Right lobe of liver (tissue), 4 donors: Measurements from ENCODE around the gene ALKBH3.

Experiments used
- POLR2A ChIP-seq: fragments of 450-650 bp; IDR thresholded peaks from one replicate; pipeline ENCODE4 v1.6.1; 2017; ENCODE audit warnings: antibody characterized with exemption, mild to moderate bottlenecking
- TF ChIP-seq, protein P1 (sequence below), 4 donors: fragments of 200-600 bp in 3 of 4; fragments of 450-650 bp in 1 of 4; IDR thresholded peaks; one replicate each; pipeline versions ENCODE4 v1.5.1 to v1.8.0; 2016 to 2022; ENCODE audit warnings: antibody characterized with exemption in 4 of 4, mild to moderate bottlenecking in 2 of 4
- donor health status: DM: no; HTN: no; CAD: no.
- donor health status: DM: no; HTN: no; CAD: no.
- donor health status: DM: no; HTN: yes; CAD: no.

DNA sequence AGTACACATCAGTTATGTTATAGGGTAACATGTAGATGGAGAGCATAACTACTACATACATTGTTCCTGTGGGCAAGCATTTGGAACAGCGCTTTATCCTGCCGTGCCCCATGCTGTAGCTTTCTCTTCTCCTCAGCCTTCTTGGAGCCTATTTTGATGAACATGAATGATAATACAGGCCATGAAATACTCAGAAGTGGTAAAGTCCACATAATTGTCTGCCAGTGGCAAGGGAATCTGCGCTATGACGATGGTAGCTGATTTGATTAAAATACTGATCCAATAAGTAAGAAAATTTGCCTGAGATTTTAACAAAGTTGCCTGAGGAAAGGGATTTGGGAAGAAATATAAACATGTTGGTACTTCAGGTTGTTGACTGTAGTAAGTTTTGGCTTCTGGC is 23.3 kb downstream of the ALKBH3 start:
- TF ChIP-seq, protein P1, sequence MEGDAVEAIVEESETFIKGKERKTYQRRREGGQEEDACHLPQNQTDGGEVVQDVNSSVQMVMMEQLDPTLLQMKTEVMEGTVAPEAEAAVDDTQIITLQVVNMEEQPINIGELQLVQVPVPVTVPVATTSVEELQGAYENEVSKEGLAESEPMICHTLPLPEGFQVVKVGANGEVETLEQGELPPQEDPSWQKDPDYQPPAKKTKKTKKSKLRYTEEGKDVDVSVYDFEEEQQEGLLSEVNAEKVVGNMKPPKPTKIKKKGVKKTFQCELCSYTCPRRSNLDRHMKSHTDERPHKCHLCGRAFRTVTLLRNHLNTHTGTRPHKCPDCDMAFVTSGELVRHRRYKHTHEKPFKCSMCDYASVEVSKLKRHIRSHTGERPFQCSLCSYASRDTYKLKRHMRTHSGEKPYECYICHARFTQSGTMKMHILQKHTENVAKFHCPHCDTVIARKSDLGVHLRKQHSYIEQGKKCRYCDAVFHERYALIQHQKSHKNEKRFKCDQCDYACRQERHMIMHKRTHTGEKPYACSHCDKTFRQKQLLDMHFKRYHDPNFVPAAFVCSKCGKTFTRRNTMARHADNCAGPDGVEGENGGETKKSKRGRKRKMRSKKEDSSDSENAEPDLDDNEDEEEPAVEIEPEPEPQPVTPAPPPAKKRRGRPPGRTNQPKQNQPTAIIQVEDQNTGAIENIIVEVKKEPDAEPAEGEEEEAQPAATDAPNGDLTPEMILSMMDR (IDR thresholded peaks at IDR 0.05) = no peak
- TF ChIP-seq POLR2A = no peak
